Heart right ventricle (tissue), 16 donors: ENCODE results near the gene ORAI3. TPM values are rescaled to one million over a fixed set of nuclear protein-coding genes. Genes with fewer than 3 reads are reported as not detected.
A peak's percentile ranks its signal among the peaks of the same experiment; 100 is the strongest.

Experiments
- ATAC-seq, 8 donors: fragments of 200-7000 bp; cut with Tn5 transposase; one replicate each; pipeline ENCODE4 v1.9.1; 2020; ENCODE audit warnings: mild to moderate bottlenecking in 8 of 8, moderate library complexity in 8 of 8, moderate number of reproducible peaks in 1 of 8
- DNase-seq, 2 donors: peaks; one replicate each; pipeline ENCODE4 v3.0.0-alpha.2; 2020
- H3K27ac ChIP-seq, 10 donors: fragments of 200-600 bp; sonication (generic) in 2 of 10; one replicate each; pipeline versions ENCODE4 v1.5.0 to v1.8.0; 2020 to 2022; ENCODE audit warnings: mild to moderate bottlenecking in 3 of 10
- H3K27me3 ChIP-seq, 7 donors: fragments of 200-600 bp; one replicate each; pipeline ENCODE4 v1.8.0; 2021 to 2022; ENCODE audit warnings: mild to moderate bottlenecking in 2 of 7
- H3K36me3 ChIP-seq, 9 donors: fragments of 200-600 bp; sonication (generic) in 1 of 9; one replicate each; pipeline versions ENCODE4 v1.5.0 to v1.8.0; 2020 to 2022; ENCODE audit warnings: mild to moderate bottlenecking in 2 of 9
- H3K4me1 ChIP-seq, 9 donors: fragments of 200-600 bp; sonication (generic) in 1 of 9; one replicate each; pipeline versions ENCODE4 v1.5.0 to v1.8.0; 2020 to 2022; ENCODE audit warnings: mild to moderate bottlenecking in 4 of 9
- H3K4me3 ChIP-seq, 10 donors: fragments of 200-600 bp; sonication (generic) in 2 of 10; one replicate each; pipeline versions ENCODE4 v1.5.0 to v1.8.0; 2020 to 2022; ENCODE audit warnings: mild to moderate bottlenecking in 7 of 10, moderate library complexity in 2 of 10
- H3K9me3 ChIP-seq, 11 donors: fragments of 200-600 bp in 10 of 11; sonication (generic) in 2 of 11; one replicate each; pipeline versions ENCODE4 v1.5.0 to v1.8.0; 2013 to 2022; ENCODE audit warnings: mild to moderate bottlenecking in 2 of 11, control low read depth in 1 of 11, moderate library complexity in 1 of 11
- CTCF ChIP-seq, 9 donors: fragments of 200-600 bp; sonication (generic) in 2 of 9; IDR thresholded peaks; one replicate each; pipeline versions ENCODE4 v1.5.0 to v1.8.0; 2021 to 2022; ENCODE audit warnings: antibody characterized with exemption in 9 of 9, mild to moderate bottlenecking in 5 of 9, moderate library complexity in 1 of 9
- WGBS, 2 donors: extraction: QIAGEN DNeasy Blood & Tissue Kit; methylation state at CpG; one replicate each; pipeline ENCODE4 v1.1.7; 2013; ENCODE audit warnings: inconsistent platforms in 1 of 2; 5-methylcytosine and 5-hydroxymethylcytosine counted together
- intact Hi-C, 10 donors: fragments of 100-400 bp; cut with DNase I; formaldehyde crosslinking; loops; one replicate each; pipeline versions ENCODE4 v1.11.1 to v1.14.2; 2022
- polyA plus RNA-seq, 2 donors: library from polyadenylated mRNA; stranded (reverse); fragments of 200-250 nt; gene quantifications; one replicate each; pipeline ENCODE4 v1.2.3, GENCODE V29; 2013
- total RNA-seq, 10 donors: library from RNA; stranded (reverse); fragmentation: NEBNext Ultra II Directional in 3 of 10; extraction: Animal tissue kit (Norgen Biotek cat#: 25700) in 3 of 10; gene quantifications; one replicate each; pipeline versions ENCODE4 v1.2.1 to v1.2.4, GENCODE V29; 2021 to 2023
- donor health status: Arrhythmogenic right ventricular cardiomyopathy.
- donor health status: ischemic (EF 13 %, LVEDD 7.1; RV severe dilation, severe dysfunction).
- donor health status: healthy with polysubstance abuse.
- donor health status: DM: no; HTN: yes; CAD: no.
- donor health status: DM: no; HTN: no; CAD: no.
- donor health status: ischemic (EF 25% LVEDD 6.9; RV normal size, moderate dysfunction).
- donor health status: ischemic (EF 25% LVEDD 5.7; RV mildly dilated, moderate dysfunction).
- donor health status: healthy.
- donor health status: DM: yes; HTN: yes; CAD: no.
- donor health status: Ischemic cardiomyopathy.
- donor health status: ischemic (EF 35%, LVEDD 5.7; RV mildly dilated, moderate dysfunction).
- donor health status: nonischemic (EF 11% LVEDD 7.7; RV severe dilation, severe dysfunction).
- donor health status: DM: yes; HTN: yes; CAD: no.
- donor health status: PGD.
- donor health status: ischemic (EF 29% LVEDD 5.4; RV normal size, mild dysfunction).
- donor health status: nonischemic (EF 23%, LVEDD 6.1; RV moderate dilation, normal function).

Gene ORAI3
- total and polyA plus RNA-seq, 12 donors = 7.8 to 19.8 (median 11.4) TPM

- peak; percentile 54 to 75 (median 69) for ATAC-seq
- H3K36me3 ChIP-seq = peaks cover 0 to 24% (median 0%) of the 10 kb centered on the region in 9 donors
- H3K4me3 ChIP-seq = peak overlapping the region; percentile 65 to 100 (median 99)
- intact Hi-C loops = loop anchor here in 2 of 10 donors (10.0 kb wide), 2 partner anchors 495 to 925 kb away; partner anchors contain the start of genes ZNF267 (in 1 of the 2) and ZNF843 (in 1 of the 2)
- peak; percentile 82 to 85 for DNase-seq
- H3K9me3 ChIP-seq = no peaks in the 10 kb centered on the region
- H3K27me3 ChIP-seq = no peaks in the 10 kb centered on the region
- WGBS, 2 donors = 8 to 10% methylated on average over 21 of the region's 21 CpGs
- peak in 2 of 9 donors; percentile 9 to 15 for TF ChIP-seq CTCF (IDR thresholded peaks at IDR 0.05)
- peak overlapping the region; percentile 86 to 98 (median 95) for H3K27ac ChIP-seq
- peaks cover 6 to 52% (median 42%) of the 10 kb centered on the region in 9 donors for H3K4me1 ChIP-seq
These were observed 1.0 kb downstream of the ORAI3 start for GRCh38 chr16:30949650-30950515.

GRCh38 chr16:30950516-30951065, 1.7 kb downstream of the ORAI3 start:
- no peak for TF ChIP-seq CTCF (IDR thresholded peaks at IDR 0.05)
- 77 to 81% methylated on average over 8 of the region's 8 CpGs for WGBS, 2 donors
- peaks cover 6 to 52% (median 42%) of the 10 kb centered on the region in 9 donors for H3K4me1 ChIP-seq
- H3K36me3 ChIP-seq = peaks cover 0 to 19% (median 0%) of the 10 kb centered on the region in 9 donors
- intact Hi-C loops = loop anchor here in 2 of 10 donors (10.0 kb wide), 2 partner anchors 494 to 924 kb away; partner anchors contain the start of genes ZNF267 (in 1 of the 2) and ZNF843 (in 1 of the 2)
- H3K9me3 ChIP-seq = no peaks in the 10 kb centered on the region
- peak overlapping the region in 9 of 10 donors; percentile 86 to 98 (median 95) for H3K27ac ChIP-seq
- H3K27me3 ChIP-seq = no peaks in the 10 kb centered on the region
- peak overlapping the region in 9 of 10 donors; percentile 65 to 100 (median 99) for H3K4me3 ChIP-seq
- DNase-seq (no peak), ATAC-seq (no peak)

GRCh38 chr16:30951193-30951592, 2.3 kb downstream of the ORAI3 start:
- intact Hi-C loops = loop anchor here in 2 of 10 donors (10.0 kb wide), 2 partner anchors 494 to 924 kb away; partner anchors contain the start of genes ZNF267 (in 1 of the 2) and ZNF843 (in 1 of the 2)

More at GRCh38 chr16:30951193-30951592, 2.3 kb downstream of the ORAI3 start:
- Histone ChIP-seq H3K4me3 (no peak overlapping the region), H3K4me1 (peaks cover 6 to 52% (median 42%) of the 10 kb centered on the region in 9 donors), H3K36me3 (peaks cover 0 to 19% (median 0%) of the 10 kb centered on the region in 9 donors), H3K9me3 (no peaks in the 10 kb centered on the region), H3K27me3 (no peaks in the 10 kb centered on the region), H3K27ac (peak overlapping the region in 7 of 10 donors; percentile 18 to 96 (median 86))
- ATAC-seq (no peak), DNase-seq (no peak)
- TF ChIP-seq CTCF (IDR thresholded peaks at IDR 0.05) = no peak
- 80 to 82% methylated on average over 1 of the region's 1 CpG for WGBS, 2 donors
